Measurements from ENCODE around the gene TSPOAP1.

GRCh38 chr17:58356231-58356630, 27.6 kb upstream of the TSPOAP1 start:
- TF ChIP-seq CTCF (conservative IDR thresholded peaks at IDR 0.05; ENCODE audit: low read depth, low read length) (no peak), EZH2phosphoT487 (IDR thresholded peaks at IDR 0.05; ENCODE audit: borderline replicate concordance, low read length) (no peak), EZH2 (IDR thresholded peaks at IDR 0.05; ENCODE audit: low read length, unreplicated experiment) (no peak)

Measured in PC-3 (cell line).